GM21367 (cell line): ENCODE results near the gene RNF168.
"Not testable (repeated sequence)": the region's sequence is repeated elsewhere in the genome, so short reads cannot be mapped to it uniquely, and the experiment has no call there.

Source experiments
- ATAC-seq: cut with Tn5 transposase; IDR thresholded peaks from one replicate; pipeline ENCODE4 v1.9.1; 2021; ENCODE audit not compliant: unreplicated experiment

Gene RNF168

GRCh38 chr3:196503196-196504076, at the start of gene RNF168:
Gene RNF168, minus strand, starts transcription at chr3:196503768. Its CDS starts 595 bp downstream, at chr3:196503173.
- ATAC-seq: peak; percentile 79

GRCh38 chr3:196552253-196552652, 48.7 kb upstream of the RNF168 start:
- no peak for ATAC-seq

- not testable (repeated sequence) for ATAC-seq
Measured at GRCh38 chr3:196550172-196550571, 46.6 kb upstream of the RNF168 start.

- not testable (repeated sequence) for ATAC-seq
Measured at GRCh38 chr3:196549312-196549711, 45.7 kb upstream of the RNF168 start.

- no peak for ATAC-seq
Measured at GRCh38 chr3:196547067-196547466, 43.5 kb upstream of the RNF168 start.

- no peak for ATAC-seq
Measured at GRCh38 chr3:196546537-196546936, 43.0 kb upstream of the RNF168 start.

GRCh38 chr3:196544491-196544992, 41.0 kb upstream of the RNF168 start:
- ATAC-seq: no peak

GRCh38 chr3:196541684-196542445, 38.3 kb upstream of the RNF168 start:
- ATAC-seq: no peak

GRCh38 chr3:196537319-196537984, 33.9 kb upstream of the RNF168 start:
- no peak for ATAC-seq

GRCh38 chr3:196533260-196533681, 29.7 kb upstream of the RNF168 start:
- no peak for ATAC-seq

- no peak for ATAC-seq
Measured at GRCh38 chr3:196531418-196531817, 27.9 kb upstream of the RNF168 start.

- peak; percentile 72 for ATAC-seq
Measured at GRCh38 chr3:196528639-196529233, 25.2 kb upstream of the RNF168 start.

- ATAC-seq: no peak
Measured at GRCh38 chr3:196525141-196525540, 21.6 kb upstream of the RNF168 start.

- no peak for ATAC-seq
Measured at GRCh38 chr3:196524527-196524926, 21.0 kb upstream of the RNF168 start.

GRCh38 chr3:196523841-196524240, 20.3 kb upstream of the RNF168 start:
- no peak for ATAC-seq

- not testable (repeated sequence) for ATAC-seq
Measured at GRCh38 chr3:196521291-196521690, 17.7 kb upstream of the RNF168 start.

- no peak for ATAC-seq
Measured at GRCh38 chr3:196519718-196520082, 16.1 kb upstream of the RNF168 start.

- no peak for ATAC-seq
Measured at GRCh38 chr3:196518966-196519717, 15.6 kb upstream of the RNF168 start.

GRCh38 chr3:196517919-196518318, 14.4 kb upstream of the RNF168 start:
- no peak for ATAC-seq

- ATAC-seq: no peak
Measured at GRCh38 chr3:196517162-196517800, 13.7 kb upstream of the RNF168 start.
